GM23338 (cell line): ENCODE data around the gene PPP4R3A. TPM values are rescaled to one million over a fixed set of nuclear protein-coding genes. Genes with fewer than 3 reads are reported as not detected.

Experiments
- ATAC-seq: fragments of 200-7000 bp; cut with Tn5 transposase; 3 replicates; pipeline ENCODE4 v1.9.1; 2020
- DNase-seq: peaks from one replicate; pipeline ENCODE4 v3.0.0-alpha.2; 2015; ENCODE audit warnings: low spot score
- H2AFZ ChIP-seq: fragments of 200-600 bp; sonication (generic); 2 replicates; pipeline ENCODE4 v1.8.0; 2016; ENCODE audit warnings: antibody characterized with exemption, mild to moderate bottlenecking, moderate library complexity
- H3F3A ChIP-seq: fragments of 200-600 bp; sonication (generic); replicated peaks from 2 replicates; pipeline ENCODE4 v1.8.0; 2017; ENCODE audit warnings: antibody characterized with exemption, mixed run types, low read depth
- H3K27ac ChIP-seq: fragments of 200-600 bp; sonication (generic); 2 replicates; pipeline ENCODE4 v1.6.1; 2016; ENCODE audit warnings: low read depth
- H3K27me3 ChIP-seq: fragments of 200-600 bp; sonication (generic); 2 replicates; pipeline ENCODE4 v1.8.0; 2016; ENCODE audit warnings: mild to moderate bottlenecking, mixed run types, moderate library complexity; ENCODE audit not compliant: insufficient read depth
- H3K36me3 ChIP-seq: fragments of 200-600 bp; sonication (generic); 2 replicates; pipeline ENCODE4 v1.8.0; 2016; ENCODE audit warnings: mild to moderate bottlenecking; ENCODE audit not compliant: insufficient read depth
- H3K4me1 ChIP-seq: fragments of 200-600 bp; sonication (generic); 2 replicates; pipeline ENCODE4 v1.8.0; 2016; ENCODE audit warnings: mild to moderate bottlenecking, moderate library complexity; ENCODE audit not compliant: insufficient read depth
- H3K4me2 ChIP-seq: fragments of 200-600 bp; sonication (generic); 2 replicates; pipeline ENCODE4 v1.7.1; 2017; ENCODE audit warnings: mixed run types
- H3K4me3 ChIP-seq: fragments of 200-600 bp; sonication (generic); 2 replicates; pipeline ENCODE4 v1.6.1; 2016; ENCODE audit warnings: mixed run types
- H3K79me2 ChIP-seq: fragments of 200-600 bp; sonication (generic); replicated peaks from 2 replicates; pipeline ENCODE4 v1.8.0; 2017; ENCODE audit warnings: mild to moderate bottlenecking; ENCODE audit not compliant: insufficient read depth
- H3K9me2 ChIP-seq: fragments of 200-600 bp; sonication (generic); 2 replicates; pipeline ENCODE4 v1.8.0; 2017; ENCODE audit not compliant: insufficient read depth
- H4K20me1 ChIP-seq: fragments of 200-600 bp; sonication (generic); replicated peaks from 2 replicates; pipeline ENCODE4 v1.8.0; 2017; ENCODE audit warnings: mild to moderate bottlenecking; ENCODE audit not compliant: insufficient read depth
- H3K27ac Mint-ChIP-seq: 2 replicates; pipeline ENCODE4 v1.8.0; 2020; ENCODE audit warnings: inconsistent platforms, mild to moderate bottlenecking, moderate library complexity, mixed read lengths
- H3K27me3 Mint-ChIP-seq: 3 replicates; pipeline ENCODE4 v1.8.0; 2022; ENCODE audit warnings: low read depth, mild to moderate bottlenecking, moderate library complexity, mixed read lengths, inconsistent platforms; ENCODE audit not compliant: insufficient read depth, poor library complexity
- H3K36me3 Mint-ChIP-seq: 3 replicates; pipeline ENCODE4 v1.8.0; 2021; ENCODE audit warnings: low read depth, mild to moderate bottlenecking, inconsistent platforms, moderate library complexity, mixed read lengths
- H3K4me1 Mint-ChIP-seq: 3 replicates; pipeline ENCODE4 v1.8.0; 2020; ENCODE audit warnings: mild to moderate bottlenecking, inconsistent platforms, mixed read lengths
- H3K4me3 Mint-ChIP-seq: 3 replicates; pipeline ENCODE4 v1.8.0; 2021; ENCODE audit warnings: moderate library complexity, mild to moderate bottlenecking, inconsistent platforms, mixed read lengths
- H3K9me3 Mint-ChIP-seq: 3 replicates; pipeline ENCODE4 v1.8.0; 2020; ENCODE audit warnings: moderate library complexity, mild to moderate bottlenecking, inconsistent platforms, mixed read lengths
- EZH2 ChIP-seq: fragments of 200-600 bp; sonication (generic); IDR thresholded peaks from one replicate; pipeline ENCODE4 v1.8.0; 2017; ENCODE audit warnings: antibody characterized with exemption, mild to moderate bottlenecking, low read depth; ENCODE audit not compliant: unreplicated experiment
- EZH2phosphoT487 ChIP-seq: fragments of 200-600 bp; sonication (generic); IDR thresholded peaks from one replicate; pipeline ENCODE4 v1.8.1; 2018; ENCODE audit warnings: antibody characterized with exemption; ENCODE audit not compliant: unreplicated experiment
- JUNB ChIP-seq: IDR thresholded peaks from one replicate; pipeline ENCODE4 v1.6.1; 2016; ENCODE audit warnings: antibody characterized with exemption; ENCODE audit not compliant: unreplicated experiment
- NANOG ChIP-seq: IDR thresholded peaks from 2 replicates; pipeline ENCODE4 v1.6.1; 2016; ENCODE audit warnings: antibody characterized with exemption, borderline replicate concordance
- POLR2AphosphoS5 ChIP-seq: IDR thresholded peaks from 2 replicates; pipeline ENCODE4 v1.6.1; 2016; ENCODE audit warnings: antibody characterized with exemption, low read depth
- STAT1 ChIP-seq: IDR thresholded peaks from one replicate; pipeline ENCODE4 v1.6.1; 2016; ENCODE audit warnings: antibody characterized with exemption; ENCODE audit not compliant: unreplicated experiment
- ZNF114 ChIP-seq: fragments of 250-450 bp; sonication (Bioruptor Pico); IDR thresholded peaks from 2 replicates; pipeline ENCODE4 v1.5.0; 2020; ENCODE audit warnings: mild to moderate bottlenecking, moderate library complexity
- ZNF331 ChIP-seq: fragments of 250-450 bp; sonication (Bioruptor Pico); IDR thresholded peaks from 2 replicates; pipeline ENCODE4 v1.5.0; 2020; ENCODE audit warnings: low read depth, mild to moderate bottlenecking, moderate library complexity
- polyA plus RNA-seq: library from polyadenylated mRNA; unstranded; fragments of >200 nt; fragmentation: Nextera tagmentation; extraction: Ambion mirVana; gene quantifications from 2 replicates; pipeline ENCODE4 v1.2.1, GENCODE V29; 2016
- total RNA-seq: library from RNA; depleted of rRNA; stranded (reverse); fragments of >200 nt; shearing (Covaris generic); gene quantifications from 2 replicates; pipeline ENCODE4 v1.2.3, GENCODE V29; 2014
- TF ChIP-seq, protein P1 (sequence below): IDR thresholded peaks from 2 replicates; pipeline ENCODE4 v1.6.1; 2016; ENCODE audit warnings: antibody characterized with exemption
- TF ChIP-seq, protein P2 (sequence below): IDR thresholded peaks from one replicate; pipeline ENCODE4 v1.6.1; 2018; ENCODE audit warnings: antibody characterized with exemption; ENCODE audit not compliant: unreplicated experiment
- TF ChIP-seq, protein P3 (sequence below), 2 experiments: fragments of 200-600 bp in 1 of 2; sonication (generic) in 1 of 2; conservative IDR thresholded peaks; 2 replicates each; pipeline versions ENCODE4 v1.5.1 to v1.6.1; 2016 to 2017; ENCODE audit warnings: antibody characterized with exemption in 2 of 2, low read depth in 2 of 2, mild to moderate bottlenecking in 2 of 2, moderate library complexity in 1 of 2

Gene PPP4R3A
- total and polyA plus RNA-seq, 2 experiments from 2014 or later = 50.3 to 128 TPM

DNA sequence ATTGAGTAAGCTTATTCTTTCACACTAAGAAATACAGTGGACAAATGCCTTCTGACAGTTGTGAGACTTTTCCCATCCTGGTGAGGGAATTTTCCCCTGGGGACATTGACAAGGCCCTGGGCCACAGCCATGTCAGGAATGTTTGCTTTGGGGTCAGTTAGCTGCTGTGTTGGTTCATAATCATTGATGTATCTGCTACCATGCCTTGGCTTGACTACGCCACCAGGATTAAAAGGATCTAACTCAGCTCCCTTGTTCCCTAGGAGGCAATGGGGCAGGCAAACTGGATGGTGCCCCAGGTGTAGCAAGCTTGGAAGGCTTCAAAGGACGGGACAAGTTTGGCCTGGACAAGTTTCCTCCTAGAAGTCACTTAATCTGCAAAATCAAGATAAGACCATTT is 89.4 kb downstream of the PPP4R3A start:
- TF ChIP-seq EZH2 (no peak), EZH2phosphoT487 (no peak), NANOG (no peak), POLR2AphosphoS5 (no peak), ZNF114 (CRISPR knock-in tag) (no peak), STAT1 (no peak), ZNF331 (CRISPR knock-in tag) (no peak)
- TF ChIP-seq, protein P1, sequence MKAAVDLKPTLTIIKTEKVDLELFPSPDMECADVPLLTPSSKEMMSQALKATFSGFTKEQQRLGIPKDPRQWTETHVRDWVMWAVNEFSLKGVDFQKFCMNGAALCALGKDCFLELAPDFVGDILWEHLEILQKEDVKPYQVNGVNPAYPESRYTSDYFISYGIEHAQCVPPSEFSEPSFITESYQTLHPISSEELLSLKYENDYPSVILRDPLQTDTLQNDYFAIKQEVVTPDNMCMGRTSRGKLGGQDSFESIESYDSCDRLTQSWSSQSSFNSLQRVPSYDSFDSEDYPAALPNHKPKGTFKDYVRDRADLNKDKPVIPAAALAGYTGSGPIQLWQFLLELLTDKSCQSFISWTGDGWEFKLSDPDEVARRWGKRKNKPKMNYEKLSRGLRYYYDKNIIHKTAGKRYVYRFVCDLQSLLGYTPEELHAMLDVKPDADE = no peak
- TF ChIP-seq, protein P2, sequence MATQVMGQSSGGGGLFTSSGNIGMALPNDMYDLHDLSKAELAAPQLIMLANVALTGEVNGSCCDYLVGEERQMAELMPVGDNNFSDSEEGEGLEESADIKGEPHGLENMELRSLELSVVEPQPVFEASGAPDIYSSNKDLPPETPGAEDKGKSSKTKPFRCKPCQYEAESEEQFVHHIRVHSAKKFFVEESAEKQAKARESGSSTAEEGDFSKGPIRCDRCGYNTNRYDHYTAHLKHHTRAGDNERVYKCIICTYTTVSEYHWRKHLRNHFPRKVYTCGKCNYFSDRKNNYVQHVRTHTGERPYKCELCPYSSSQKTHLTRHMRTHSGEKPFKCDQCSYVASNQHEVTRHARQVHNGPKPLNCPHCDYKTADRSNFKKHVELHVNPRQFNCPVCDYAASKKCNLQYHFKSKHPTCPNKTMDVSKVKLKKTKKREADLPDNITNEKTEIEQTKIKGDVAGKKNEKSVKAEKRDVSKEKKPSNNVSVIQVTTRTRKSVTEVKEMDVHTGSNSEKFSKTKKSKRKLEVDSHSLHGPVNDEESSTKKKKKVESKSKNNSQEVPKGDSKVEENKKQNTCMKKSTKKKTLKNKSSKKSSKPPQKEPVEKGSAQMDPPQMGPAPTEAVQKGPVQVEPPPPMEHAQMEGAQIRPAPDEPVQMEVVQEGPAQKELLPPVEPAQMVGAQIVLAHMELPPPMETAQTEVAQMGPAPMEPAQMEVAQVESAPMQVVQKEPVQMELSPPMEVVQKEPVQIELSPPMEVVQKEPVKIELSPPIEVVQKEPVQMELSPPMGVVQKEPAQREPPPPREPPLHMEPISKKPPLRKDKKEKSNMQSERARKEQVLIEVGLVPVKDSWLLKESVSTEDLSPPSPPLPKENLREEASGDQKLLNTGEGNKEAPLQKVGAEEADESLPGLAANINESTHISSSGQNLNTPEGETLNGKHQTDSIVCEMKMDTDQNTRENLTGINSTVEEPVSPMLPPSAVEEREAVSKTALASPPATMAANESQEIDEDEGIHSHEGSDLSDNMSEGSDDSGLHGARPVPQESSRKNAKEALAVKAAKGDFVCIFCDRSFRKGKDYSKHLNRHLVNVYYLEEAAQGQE = no peak
- TF ChIP-seq, protein P3, sequence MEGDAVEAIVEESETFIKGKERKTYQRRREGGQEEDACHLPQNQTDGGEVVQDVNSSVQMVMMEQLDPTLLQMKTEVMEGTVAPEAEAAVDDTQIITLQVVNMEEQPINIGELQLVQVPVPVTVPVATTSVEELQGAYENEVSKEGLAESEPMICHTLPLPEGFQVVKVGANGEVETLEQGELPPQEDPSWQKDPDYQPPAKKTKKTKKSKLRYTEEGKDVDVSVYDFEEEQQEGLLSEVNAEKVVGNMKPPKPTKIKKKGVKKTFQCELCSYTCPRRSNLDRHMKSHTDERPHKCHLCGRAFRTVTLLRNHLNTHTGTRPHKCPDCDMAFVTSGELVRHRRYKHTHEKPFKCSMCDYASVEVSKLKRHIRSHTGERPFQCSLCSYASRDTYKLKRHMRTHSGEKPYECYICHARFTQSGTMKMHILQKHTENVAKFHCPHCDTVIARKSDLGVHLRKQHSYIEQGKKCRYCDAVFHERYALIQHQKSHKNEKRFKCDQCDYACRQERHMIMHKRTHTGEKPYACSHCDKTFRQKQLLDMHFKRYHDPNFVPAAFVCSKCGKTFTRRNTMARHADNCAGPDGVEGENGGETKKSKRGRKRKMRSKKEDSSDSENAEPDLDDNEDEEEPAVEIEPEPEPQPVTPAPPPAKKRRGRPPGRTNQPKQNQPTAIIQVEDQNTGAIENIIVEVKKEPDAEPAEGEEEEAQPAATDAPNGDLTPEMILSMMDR (conservative IDR thresholded peaks at IDR 0.05; ENCODE audit: low read depth in 2 of 2) = no peak
- Histone ChIP-seq H3K27me3 (peaks cover 5% of the 10 kb centered on the region; the same call in 1 of the 2 replicates), H3K9me2 (no peaks in the 10 kb centered on the region), H2AFZ (no peak overlapping the region), H3K79me2 (peaks cover 12% of the 10 kb centered on the region), H3K4me3 (no peak overlapping the region), H4K20me1 (no peaks in the 10 kb centered on the region), H3K27ac (no peak overlapping the region), H3K4me1 (peaks cover 9% of the 10 kb centered on the region), H3F3A (peaks cover 9% of the 10 kb centered on the region), H3K36me3 (no peaks in the 10 kb centered on the region), H3K4me2 (no peak overlapping the region)
- no peak overlapping the region for H3K27ac Mint-ChIP-seq
- no peak for ATAC-seq
- peaks cover 12% of the 10 kb centered on the region for H3K9me3 Mint-ChIP-seq
- H3K4me1 Mint-ChIP-seq = peaks cover 10% of the 10 kb centered on the region
- H3K36me3 Mint-ChIP-seq = peaks cover 6% of the 10 kb centered on the region; the same call in 2 of the 3 replicates
- DNase-seq = no peak
- peaks cover 5% of the 10 kb centered on the region for H3K27me3 Mint-ChIP-seq
- H3K4me3 Mint-ChIP-seq = no peak overlapping the region

DNA sequence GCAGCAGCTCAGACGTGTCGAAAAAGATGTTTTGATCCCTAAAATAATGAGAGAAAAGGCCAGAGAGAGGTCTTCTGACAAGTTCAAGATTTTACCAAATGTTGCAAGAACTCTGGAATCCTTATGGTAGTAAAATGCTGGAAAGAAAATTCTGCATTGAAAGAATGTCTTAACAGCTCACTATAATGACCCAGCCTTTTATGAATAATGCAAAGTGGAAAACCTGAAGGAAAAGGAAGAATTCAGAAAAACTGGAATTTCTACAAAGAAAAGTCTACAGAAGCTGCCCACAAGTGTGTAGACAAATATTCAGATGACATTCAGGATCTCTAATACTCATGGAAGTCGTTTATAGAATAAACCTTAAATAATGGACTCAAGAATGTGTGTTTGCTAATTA is 90.7 kb downstream of the PPP4R3A start:
- H3K9me3 Mint-ChIP-seq = peaks cover 1% of the 10 kb centered on the region; the same call in 2 of the 3 replicates
- Histone ChIP-seq H3K36me3 (no peaks in the 10 kb centered on the region), H2AFZ (no peak overlapping the region), H3K27me3 (peaks cover 5% of the 10 kb centered on the region; the same call in 1 of the 2 replicates), H4K20me1 (no peaks in the 10 kb centered on the region), H3K4me3 (no peak overlapping the region), H3K4me1 (peaks cover 22% of the 10 kb centered on the region), H3F3A (peaks cover 9% of the 10 kb centered on the region), H3K4me2 (no peak overlapping the region), H3K79me2 (peaks cover 25% of the 10 kb centered on the region), H3K27ac (no peak overlapping the region), H3K9me2 (no peaks in the 10 kb centered on the region)
- DNase-seq (no peak), ATAC-seq (no peak)
- no peak overlapping the region for H3K27ac Mint-ChIP-seq
- no peak overlapping the region for H3K4me3 Mint-ChIP-seq
- H3K4me1 Mint-ChIP-seq = peaks cover 19% of the 10 kb centered on the region
- peaks cover 13% of the 10 kb centered on the region for H3K27me3 Mint-ChIP-seq
- TF ChIP-seq POLR2AphosphoS5 (no peak), ZNF114 (CRISPR knock-in tag) (no peak), STAT1 (no peak), JUNB (no peak)
- H3K36me3 Mint-ChIP-seq = peaks cover 11% of the 10 kb centered on the region; the same call in 1 of the 3 replicates
